ENCODE data around the gene AKT1S1.
A peak's percentile ranks its signal among the peaks of the same experiment; 100 is the strongest.

Gene AKT1S1

GRCh38 chr19:49869484-49870308 lies 7.5 kb downstream of the AKT1S1 start:
- Mint-ChIP-seq H3K4me3 (no peak overlapping the region), H3K4me1 (ENCODE audit: low read depth) (peaks cover 51% of the 10 kb centered on the region), H3K36me3 (ENCODE audit: low read depth) (peaks cover 15% of the 10 kb centered on the region), H3K27ac (no peak overlapping the region), H3K27me3 (no peaks in the 10 kb centered on the region), H3K9me3 (no peaks in the 10 kb centered on the region)

DNA sequence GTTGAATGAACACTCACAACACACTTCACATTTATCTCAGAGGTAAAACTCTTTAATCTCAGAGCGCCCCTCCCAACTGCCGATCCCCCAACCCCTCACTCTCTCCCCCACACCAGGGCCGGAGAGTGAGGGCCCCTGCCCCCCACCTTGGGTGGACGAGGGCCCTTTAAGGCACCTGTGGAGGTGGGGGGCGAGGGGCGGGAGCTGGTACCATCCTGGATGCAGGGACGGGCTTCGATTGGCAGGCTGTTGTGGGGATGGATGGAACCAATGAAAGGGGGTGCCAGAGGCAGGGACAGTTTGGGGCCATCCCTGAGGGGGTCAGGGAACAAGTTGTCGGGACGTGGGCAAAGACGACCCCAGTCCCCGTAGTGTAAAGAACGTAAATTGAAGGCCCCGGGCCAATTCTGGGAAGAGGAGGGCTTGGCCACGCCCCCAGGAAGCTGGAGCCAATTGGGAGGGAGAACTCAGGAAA lies 8.1 kb downstream of the AKT1S1 start:
- H3K9me3 Mint-ChIP-seq, result no peaks in the 10 kb centered on the region
- H3K4me1 Mint-ChIP-seq (ENCODE audit: low read depth), result peaks cover 55% of the 10 kb centered on the region
- peaks cover 21% of the 10 kb centered on the region for H3K36me3 Mint-ChIP-seq (ENCODE audit: low read depth)
- H3K27ac Mint-ChIP-seq, result no peak overlapping the region
- H3K4me3 Mint-ChIP-seq, result no peak overlapping the region
- no peaks in the 10 kb centered on the region for H3K27me3 Mint-ChIP-seq

DNA sequence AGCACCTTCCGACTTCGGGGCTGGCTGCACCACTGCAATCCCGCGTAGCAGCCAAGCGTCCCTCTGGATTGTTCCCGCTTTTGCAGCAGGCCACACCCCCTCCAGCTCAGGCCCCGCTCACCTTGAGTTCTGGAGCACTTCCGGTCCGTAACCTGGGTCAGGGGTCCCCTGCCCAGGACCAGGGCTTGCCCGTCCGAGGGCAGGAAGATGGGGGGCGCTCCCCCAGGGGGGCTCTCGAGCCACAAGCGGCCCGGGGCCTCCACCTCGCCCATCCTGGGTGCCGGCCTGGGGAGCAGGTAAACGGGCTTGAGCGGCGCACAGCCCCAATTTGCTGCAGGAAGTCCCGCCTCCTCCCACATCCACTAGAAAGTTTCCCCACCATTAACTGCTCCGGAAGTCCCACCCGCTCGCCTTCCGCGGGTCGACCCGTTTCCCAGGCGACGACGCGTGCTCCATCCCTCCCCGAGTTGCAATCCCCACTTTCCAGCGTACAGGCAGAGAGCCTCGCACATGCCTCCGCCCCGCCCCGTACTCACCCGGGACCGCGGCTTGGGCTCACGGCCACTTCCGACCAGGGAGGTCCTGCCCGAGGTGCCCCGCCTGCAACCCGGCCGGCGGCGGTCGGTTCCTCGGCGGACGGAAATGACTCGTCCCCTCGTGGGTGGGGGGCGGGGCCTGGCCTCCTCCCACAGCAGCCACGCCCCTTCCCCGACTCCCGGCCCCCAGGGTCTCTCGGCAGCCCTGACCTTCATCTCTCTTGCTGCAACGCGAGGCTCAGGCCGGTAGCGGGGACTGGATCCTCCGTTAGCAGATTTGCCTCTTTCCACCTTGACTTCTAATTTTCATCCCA lies 10.0 kb downstream of the AKT1S1 start, which contains the start of gene PNKP:
Gene PNKP (minus strand): TSS at position 644 of the 850 bp plus-strand sequence. CDS start 372 bp downstream, at position 272.
- Mint-ChIP-seq H3K36me3 (ENCODE audit: low read depth) (peaks cover 32% of the 10 kb centered on the region), H3K4me1 (ENCODE audit: low read depth) (peaks cover 58% of the 10 kb centered on the region), H3K27ac (peak within 1 kb of the TSS; percentile 99), H3K4me3 (peak within 1 kb of the TSS; percentile 97), H3K9me3 (no peaks in the 10 kb centered on the region), H3K27me3 (no peaks in the 10 kb centered on the region)

DNA sequence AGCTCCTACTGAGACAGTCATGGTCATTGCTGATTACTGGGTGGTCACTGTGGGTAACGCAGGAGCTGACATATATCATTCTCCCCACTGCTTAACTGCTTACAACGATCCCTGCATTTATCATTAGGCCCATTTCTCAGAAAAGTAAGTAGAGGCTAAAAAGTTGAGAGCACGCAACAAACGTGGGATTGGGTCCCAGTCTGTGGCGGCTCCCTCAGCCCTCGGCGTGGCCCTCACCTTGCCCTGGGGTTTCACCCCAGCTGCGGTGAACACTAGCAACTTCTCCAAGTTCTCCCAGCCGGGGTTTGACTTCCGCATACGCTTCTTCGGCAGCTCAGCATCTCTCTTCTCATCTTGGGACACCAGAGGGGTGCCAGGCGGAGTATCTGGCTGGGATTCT lies 12.3 kb downstream of the AKT1S1 start:
- H3K27ac Mint-ChIP-seq, result no peak overlapping the region
- H3K4me1 Mint-ChIP-seq (ENCODE audit: low read depth), result peaks cover 46% of the 10 kb centered on the region
- no peaks in the 10 kb centered on the region for H3K9me3 Mint-ChIP-seq
- H3K36me3 Mint-ChIP-seq (ENCODE audit: low read depth), result peaks cover 32% of the 10 kb centered on the region
- H3K4me3 Mint-ChIP-seq, result no peak overlapping the region
- no peaks in the 10 kb centered on the region for H3K27me3 Mint-ChIP-seq

GRCh38 chr19:49863935-49864320 lies 13.2 kb downstream of the AKT1S1 start:
- H3K4me1 Mint-ChIP-seq (ENCODE audit: low read depth), result peaks cover 46% of the 10 kb centered on the region
- no peak overlapping the region for H3K27ac Mint-ChIP-seq
- no peaks in the 10 kb centered on the region for H3K27me3 Mint-ChIP-seq
- peaks cover 32% of the 10 kb centered on the region for H3K36me3 Mint-ChIP-seq (ENCODE audit: low read depth)
- no peaks in the 10 kb centered on the region for H3K9me3 Mint-ChIP-seq
- H3K4me3 Mint-ChIP-seq, result no peak overlapping the region

- Mint-ChIP-seq H3K27me3 (no peaks in the 10 kb centered on the region), H3K27ac (peak overlapping the region; percentile 46), H3K4me1 (ENCODE audit: low read depth) (peaks cover 41% of the 10 kb centered on the region), H3K36me3 (ENCODE audit: low read depth) (peaks cover 32% of the 10 kb centered on the region), H3K4me3 (no peak overlapping the region), H3K9me3 (no peaks in the 10 kb centered on the region)
These were observed 13.8 kb downstream of the AKT1S1 start for GRCh38 chr19:49863254-49863934.

DNA sequence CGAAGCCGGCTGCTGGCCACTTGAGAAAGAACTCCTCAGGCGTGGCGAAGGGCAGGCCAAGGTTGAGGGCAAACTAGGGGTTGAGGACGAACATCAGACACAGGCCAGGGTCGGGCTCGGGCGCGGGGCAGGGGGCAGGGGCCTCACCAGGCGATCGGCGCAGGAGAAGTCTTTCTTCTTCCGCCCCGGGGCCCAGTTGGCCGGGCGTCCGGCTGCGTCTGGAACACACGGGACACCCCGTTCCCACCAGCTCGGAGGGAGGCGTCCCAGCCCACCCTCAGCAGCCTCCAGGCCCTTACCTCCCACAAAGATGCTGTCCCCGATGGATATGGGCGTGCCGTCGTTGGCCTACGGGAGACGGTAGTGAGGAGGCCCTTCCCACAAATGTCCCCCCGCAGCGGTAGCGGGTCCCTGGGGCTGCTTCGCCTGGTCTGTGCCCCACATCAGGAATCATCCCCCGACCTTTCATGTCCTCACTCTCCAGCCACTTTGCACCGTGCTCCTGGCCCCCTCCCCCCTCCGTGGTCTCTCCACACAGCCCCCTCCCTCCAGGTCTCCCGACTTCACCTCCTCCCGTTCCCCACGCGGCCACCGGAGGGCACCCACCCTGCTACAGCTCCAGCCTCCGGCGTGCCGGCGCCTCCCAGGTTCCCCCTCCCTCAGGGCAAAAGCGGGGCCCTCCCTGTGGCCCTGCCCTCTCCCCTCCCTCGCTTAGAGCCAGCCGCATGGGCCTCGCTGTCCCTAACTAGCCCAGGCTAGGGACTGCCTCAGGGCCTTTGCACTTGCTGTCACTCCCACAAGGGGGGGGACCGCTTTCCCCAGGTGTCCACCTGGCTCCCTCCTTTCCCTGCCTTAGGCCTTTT lies 14.5 kb downstream of the AKT1S1 start:
- H3K36me3 Mint-ChIP-seq (ENCODE audit: low read depth), result peaks cover 32% of the 10 kb centered on the region

GRCh38 chr19:49861541-49862378 lies 15.4 kb downstream of the AKT1S1 start:
- no peak overlapping the region for H3K27ac Mint-ChIP-seq
- H3K36me3 Mint-ChIP-seq (ENCODE audit: low read depth), result peaks cover 30% of the 10 kb centered on the region
- H3K4me1 Mint-ChIP-seq (ENCODE audit: low read depth), result peaks cover 29% of the 10 kb centered on the region
- H3K9me3 Mint-ChIP-seq, result no peaks in the 10 kb centered on the region
- no peak overlapping the region for H3K4me3 Mint-ChIP-seq
- no peaks in the 10 kb centered on the region for H3K27me3 Mint-ChIP-seq

More for the DNA sequence above, 14.5 kb downstream of the AKT1S1 start:
- Mint-ChIP-seq H3K4me3 (no peak overlapping the region), H3K27me3 (no peaks in the 10 kb centered on the region), H3K9me3 (no peaks in the 10 kb centered on the region), H3K27ac (peak overlapping the region; percentile 46), H3K4me1 (ENCODE audit: low read depth) (peaks cover 33% of the 10 kb centered on the region)

DNA sequence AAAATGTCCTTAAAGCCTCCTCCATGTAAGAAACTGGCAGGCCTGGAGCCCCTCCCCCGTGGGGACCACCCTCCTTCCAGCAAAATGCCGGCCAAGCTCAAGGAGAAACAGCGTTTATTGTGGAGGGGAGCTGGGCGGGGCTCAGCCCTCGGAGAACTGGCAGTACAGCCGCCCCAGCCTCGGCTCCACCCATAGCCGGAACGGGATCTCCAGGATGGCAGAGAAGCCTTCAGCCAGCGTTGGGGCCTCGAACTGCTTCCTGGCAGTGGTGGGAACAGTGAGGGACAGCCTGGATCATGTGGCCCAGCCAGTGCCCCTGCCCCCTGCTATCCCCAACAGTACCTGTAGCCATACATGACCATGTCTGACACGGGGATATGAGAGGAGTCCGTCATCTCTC lies 16.0 kb downstream of the AKT1S1 start:
- no peaks in the 10 kb centered on the region for H3K9me3 Mint-ChIP-seq
- H3K4me1 Mint-ChIP-seq (ENCODE audit: low read depth), result peaks cover 22% of the 10 kb centered on the region
- H3K4me3 Mint-ChIP-seq, result no peak overlapping the region
- H3K36me3 Mint-ChIP-seq (ENCODE audit: low read depth), result peaks cover 25% of the 10 kb centered on the region
- H3K27ac Mint-ChIP-seq, result no peak overlapping the region
- no peaks in the 10 kb centered on the region for H3K27me3 Mint-ChIP-seq

DNA sequence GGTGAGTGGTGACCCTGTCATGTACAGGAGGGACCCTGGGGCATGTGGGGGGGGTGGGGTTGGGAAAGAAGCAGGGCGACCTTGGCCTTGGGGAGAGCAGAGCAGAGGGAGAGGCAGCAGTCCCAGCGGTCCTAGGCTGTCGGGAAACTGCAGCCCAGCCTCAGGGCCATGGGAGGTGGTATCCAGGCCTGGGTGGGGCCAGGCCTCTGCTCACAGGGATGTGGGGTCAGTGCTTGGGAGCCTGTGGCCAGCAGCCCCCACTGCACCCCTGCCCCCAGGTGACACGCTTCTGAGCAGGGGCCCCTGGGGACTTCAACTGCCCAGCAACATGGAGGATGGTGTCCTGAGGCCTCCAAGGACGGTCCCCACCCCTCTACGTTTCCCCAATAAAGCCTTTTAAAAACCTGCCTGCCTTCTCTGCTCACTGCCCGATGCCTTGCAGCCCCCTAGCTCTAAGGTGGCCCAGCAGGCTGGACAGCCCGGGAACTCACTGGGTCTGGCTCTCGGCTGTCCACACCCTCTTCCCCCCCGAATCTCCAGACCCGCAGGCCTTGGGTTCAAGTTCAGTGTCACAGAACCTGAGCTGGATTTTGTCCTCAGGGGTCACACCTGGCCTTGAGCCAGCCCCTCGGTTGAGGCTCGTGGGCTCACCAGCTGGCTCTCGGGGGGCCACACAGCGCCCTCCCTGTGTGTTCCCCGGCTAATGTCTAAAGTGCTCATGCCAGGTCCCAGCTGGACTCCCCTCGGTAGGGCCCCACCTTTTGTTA lies 16.6 kb downstream of the AKT1S1 start:
- no peaks in the 10 kb centered on the region for H3K9me3 Mint-ChIP-seq
- H3K27ac Mint-ChIP-seq, result no peak overlapping the region
- peaks cover 27% of the 10 kb centered on the region for H3K36me3 Mint-ChIP-seq (ENCODE audit: low read depth)
- H3K27me3 Mint-ChIP-seq, result no peaks in the 10 kb centered on the region
- no peak overlapping the region for H3K4me3 Mint-ChIP-seq
- H3K4me1 Mint-ChIP-seq (ENCODE audit: low read depth), result peaks cover 16% of the 10 kb centered on the region

GRCh38 chr19:49859682-49860335 lies 17.3 kb downstream of the AKT1S1 start:
- Mint-ChIP-seq H3K4me3 (no peak overlapping the region), H3K9me3 (no peaks in the 10 kb centered on the region), H3K27ac (no peak overlapping the region), H3K4me1 (ENCODE audit: low read depth) (peaks cover 9% of the 10 kb centered on the region), H3K27me3 (no peaks in the 10 kb centered on the region), H3K36me3 (ENCODE audit: low read depth) (peaks cover 28% of the 10 kb centered on the region)

- no peaks in the 10 kb centered on the region for H3K27me3 Mint-ChIP-seq
- H3K4me3 Mint-ChIP-seq, result no peak overlapping the region
- no peaks in the 10 kb centered on the region for H3K9me3 Mint-ChIP-seq
- H3K36me3 Mint-ChIP-seq (ENCODE audit: low read depth), result peaks cover 13% of the 10 kb centered on the region
- H3K27ac Mint-ChIP-seq, result no peak overlapping the region
- H3K4me1 Mint-ChIP-seq (ENCODE audit: low read depth), result peaks cover 7% of the 10 kb centered on the region
These were observed 18.8 kb downstream of the AKT1S1 start for GRCh38 chr19:49858088-49858985.
